ENCODE results near the gene C1orf35. TPM values are rescaled to one million over a fixed set of nuclear protein-coding genes. Genes with fewer than 3 reads are reported as not detected.

C1orf35 gene
- total RNA-seq, 1 donor from 2014 or later, result 20.2 TPM

DNA sequence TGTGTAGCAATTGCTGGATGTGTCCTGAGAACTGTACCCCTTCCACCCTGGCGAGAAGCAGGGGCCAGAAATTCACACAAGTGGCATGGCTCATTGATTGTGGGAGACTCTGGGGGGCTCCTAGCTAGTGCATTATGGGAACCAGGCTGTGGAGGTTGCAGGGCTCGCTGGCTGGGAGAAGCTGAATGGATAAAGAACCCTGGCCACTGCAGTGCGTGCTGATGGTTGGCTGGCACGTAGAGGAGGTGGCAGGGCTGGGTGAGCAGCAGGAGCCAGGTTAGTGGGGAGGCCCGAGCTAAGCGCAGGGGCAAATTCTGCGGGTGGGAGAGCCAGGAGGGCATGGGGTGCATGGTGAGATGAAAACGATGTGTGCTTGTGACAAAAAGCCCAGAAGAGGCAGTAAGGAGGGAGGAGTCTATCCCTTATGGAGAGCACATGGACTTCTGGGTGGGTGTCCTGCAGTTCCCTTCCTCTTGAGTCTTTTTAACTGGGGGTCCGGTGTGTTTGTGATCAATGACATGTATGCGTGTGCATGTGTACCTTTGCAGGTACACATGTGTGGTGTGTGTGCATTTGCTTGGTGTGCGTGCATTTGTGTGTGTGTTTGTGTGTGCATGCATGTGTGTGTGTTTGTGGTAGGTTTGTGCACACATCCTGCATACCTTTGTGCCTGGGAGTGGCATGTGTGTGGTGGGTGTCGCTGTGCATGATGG is 40.5 kb upstream of the C1orf35 start:
- no peak for DNase-seq (ENCODE audit: low spot score in 2 of 2, unreplicated experiment in 2 of 2)
- Mint-ChIP-seq H3K4me3 (peak overlapping the region; percentile 38), H3K4me1 (peaks cover 19% of the 10 kb centered on the region), H3K36me3 (no peaks in the 10 kb centered on the region), H3K9me3 (no peaks in the 10 kb centered on the region), H3K27me3 (ENCODE audit: low read depth) (no peaks in the 10 kb centered on the region), H3K27ac (no peak overlapping the region)
- TF ChIP-seq, protein P1, sequence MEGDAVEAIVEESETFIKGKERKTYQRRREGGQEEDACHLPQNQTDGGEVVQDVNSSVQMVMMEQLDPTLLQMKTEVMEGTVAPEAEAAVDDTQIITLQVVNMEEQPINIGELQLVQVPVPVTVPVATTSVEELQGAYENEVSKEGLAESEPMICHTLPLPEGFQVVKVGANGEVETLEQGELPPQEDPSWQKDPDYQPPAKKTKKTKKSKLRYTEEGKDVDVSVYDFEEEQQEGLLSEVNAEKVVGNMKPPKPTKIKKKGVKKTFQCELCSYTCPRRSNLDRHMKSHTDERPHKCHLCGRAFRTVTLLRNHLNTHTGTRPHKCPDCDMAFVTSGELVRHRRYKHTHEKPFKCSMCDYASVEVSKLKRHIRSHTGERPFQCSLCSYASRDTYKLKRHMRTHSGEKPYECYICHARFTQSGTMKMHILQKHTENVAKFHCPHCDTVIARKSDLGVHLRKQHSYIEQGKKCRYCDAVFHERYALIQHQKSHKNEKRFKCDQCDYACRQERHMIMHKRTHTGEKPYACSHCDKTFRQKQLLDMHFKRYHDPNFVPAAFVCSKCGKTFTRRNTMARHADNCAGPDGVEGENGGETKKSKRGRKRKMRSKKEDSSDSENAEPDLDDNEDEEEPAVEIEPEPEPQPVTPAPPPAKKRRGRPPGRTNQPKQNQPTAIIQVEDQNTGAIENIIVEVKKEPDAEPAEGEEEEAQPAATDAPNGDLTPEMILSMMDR (IDR thresholded peaks at IDR 0.05; ENCODE audit: unreplicated experiment), result no peak

DNA sequence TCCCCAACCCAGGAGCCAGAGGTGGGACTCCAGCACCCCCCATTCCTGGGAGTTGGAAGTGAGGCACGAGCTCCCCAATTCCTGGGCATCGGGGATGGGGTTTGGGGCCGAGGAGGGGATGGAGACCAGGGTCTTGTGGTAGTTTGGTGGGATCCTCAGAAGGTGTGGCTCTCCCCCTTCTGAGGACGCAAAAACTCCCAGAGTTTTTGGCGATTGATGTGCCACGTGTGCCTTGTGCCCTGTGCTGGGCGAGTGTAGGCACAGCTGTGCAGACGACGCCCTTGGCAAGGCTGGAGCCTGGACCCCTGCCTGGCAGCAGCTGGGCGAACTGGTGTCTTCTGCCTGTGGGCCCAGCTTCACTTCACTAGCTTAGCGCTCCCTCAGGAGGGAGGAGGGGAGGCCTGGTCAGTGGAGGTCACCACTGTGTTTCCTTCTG is 39.6 kb upstream of the C1orf35 start:
- Mint-ChIP-seq H3K4me3 (peak overlapping the region; percentile 90), H3K27me3 (ENCODE audit: low read depth) (no peaks in the 10 kb centered on the region), H3K9me3 (no peaks in the 10 kb centered on the region), H3K4me1 (peaks cover 19% of the 10 kb centered on the region), H3K27ac (no peak overlapping the region), H3K36me3 (no peaks in the 10 kb centered on the region)
- DNase-seq (ENCODE audit: low spot score in 2 of 2, unreplicated experiment in 2 of 2), result no peak
- TF ChIP-seq, protein P1 (IDR thresholded peaks at IDR 0.05; ENCODE audit: unreplicated experiment), result no peak

GRCh38 chr1:228142155-228142691 is 39.1 kb upstream of the C1orf35 start:
- peaks cover 19% of the 10 kb centered on the region for H3K4me1 Mint-ChIP-seq
- TF ChIP-seq, protein P1 (IDR thresholded peaks at IDR 0.05; ENCODE audit: unreplicated experiment), result no peak
- H3K27me3 Mint-ChIP-seq (ENCODE audit: low read depth), result peaks cover 3% of the 10 kb centered on the region
- no peaks in the 10 kb centered on the region for H3K9me3 Mint-ChIP-seq
- DNase-seq (ENCODE audit: low spot score in 2 of 2, unreplicated experiment in 2 of 2), result no peak
- no peaks in the 10 kb centered on the region for H3K36me3 Mint-ChIP-seq
- H3K27ac Mint-ChIP-seq, result no peak overlapping the region
- H3K4me3 Mint-ChIP-seq, result peak overlapping the region; percentile 90

DNA sequence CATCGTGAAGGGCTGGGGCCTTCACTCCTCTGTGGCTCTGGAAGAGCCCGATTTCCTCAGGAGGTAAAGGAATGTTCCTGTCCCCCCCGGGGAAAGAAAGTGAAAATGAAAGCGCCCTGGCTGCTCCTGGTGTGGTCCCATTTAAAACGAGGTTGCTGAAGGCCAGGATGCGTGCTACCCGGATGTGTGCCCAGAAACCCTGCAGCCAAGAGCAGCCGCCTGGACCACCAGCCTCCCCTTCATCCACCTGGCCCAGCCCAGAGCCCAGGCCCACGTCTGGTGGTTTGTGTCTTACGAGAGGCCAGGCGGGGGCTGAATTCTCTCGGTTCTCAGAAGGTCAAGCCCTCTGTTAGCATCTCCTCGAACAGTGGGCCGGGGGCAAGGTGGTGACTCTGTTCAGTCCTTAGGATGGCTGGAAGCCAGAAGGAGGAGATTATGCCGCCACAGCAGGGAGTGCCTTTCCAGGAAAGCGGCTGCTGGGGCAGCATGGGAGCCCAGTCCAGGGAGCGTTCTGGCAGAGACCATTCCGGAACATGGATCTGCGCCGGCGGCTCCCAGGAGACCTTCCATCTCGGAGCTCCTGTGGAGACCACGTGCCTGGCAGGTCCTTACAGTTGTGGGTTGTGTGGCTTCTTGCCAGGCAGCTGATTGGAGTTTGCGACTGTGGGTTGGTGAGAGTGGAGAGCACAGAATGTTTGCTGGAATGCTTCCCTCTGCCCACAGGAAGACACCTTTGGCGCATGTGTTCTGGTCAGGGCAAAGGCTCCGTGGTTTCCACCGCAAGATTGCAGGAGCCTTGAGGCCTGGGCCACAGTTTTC is 38.3 kb upstream of the C1orf35 start:
- Mint-ChIP-seq H3K4me1 (peaks cover 19% of the 10 kb centered on the region), H3K9me3 (no peaks in the 10 kb centered on the region), H3K4me3 (peak overlapping the region; percentile 90), H3K27me3 (ENCODE audit: low read depth) (peaks cover 5% of the 10 kb centered on the region), H3K36me3 (no peaks in the 10 kb centered on the region), H3K27ac (peak overlapping the region; percentile 96)
- DNase-seq (ENCODE audit: low spot score in 2 of 2, unreplicated experiment in 2 of 2), result no peak
- TF ChIP-seq, protein P1 (IDR thresholded peaks at IDR 0.05; ENCODE audit: unreplicated experiment), result no peak

DNA sequence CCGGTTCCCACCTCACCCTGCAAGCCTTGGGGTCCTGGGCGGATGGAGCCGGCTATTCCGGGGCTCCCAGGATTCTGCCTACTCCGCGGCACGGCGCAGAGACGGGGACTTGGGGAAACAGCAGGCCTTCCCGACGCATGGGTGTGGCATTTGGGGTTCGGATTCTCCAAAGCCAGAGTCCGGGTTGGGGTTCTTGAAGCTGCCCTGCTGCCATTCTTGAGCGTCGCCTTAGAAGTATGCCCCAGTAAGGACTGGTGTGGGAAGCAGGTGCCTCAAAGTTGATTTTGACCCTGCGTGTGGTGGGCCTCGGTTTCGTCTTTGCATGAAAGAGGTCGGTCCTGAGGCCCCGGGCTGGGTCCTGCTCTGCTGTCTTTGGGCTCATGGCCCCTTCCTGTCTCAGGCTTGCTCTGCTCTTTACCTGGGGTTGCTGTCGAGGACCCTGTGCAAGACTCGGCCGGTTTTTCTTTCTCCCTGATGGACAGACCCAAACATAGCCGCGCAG is 37.6 kb upstream of the C1orf35 start:
- Mint-ChIP-seq H3K27ac (peak overlapping the region; percentile 96), H3K4me3 (peak overlapping the region; percentile 90), H3K9me3 (no peaks in the 10 kb centered on the region), H3K4me1 (peaks cover 19% of the 10 kb centered on the region), H3K27me3 (ENCODE audit: low read depth) (peaks cover 9% of the 10 kb centered on the region), H3K36me3 (no peaks in the 10 kb centered on the region)
- DNase-seq (ENCODE audit: low spot score in 2 of 2, unreplicated experiment in 2 of 2), result no peak
- TF ChIP-seq, protein P1 (IDR thresholded peaks at IDR 0.05; ENCODE audit: unreplicated experiment), result no peak

Measured in mesothelial cell of epicardium (in vitro differentiated cells).